ENCODE measurements around the gene TLCD2. TPM values are rescaled to one million over a fixed set of nuclear protein-coding genes. Genes with fewer than 3 reads are reported as not detected.
A peak's percentile ranks its signal among the peaks of the same experiment; 100 is the strongest.

The TLCD2 gene
- total and polyA plus RNA-seq, 2 of the 13 experiments (the other 11 are each of a cell fraction or from before 2014, with no cell fraction given) = 0.90 to 1.1 TPM

GRCh38 chr17:1716076-1716911 lies 6.1 kb upstream of the TLCD2 start (continued):
- TF ChIP-seq, protein P1, sequence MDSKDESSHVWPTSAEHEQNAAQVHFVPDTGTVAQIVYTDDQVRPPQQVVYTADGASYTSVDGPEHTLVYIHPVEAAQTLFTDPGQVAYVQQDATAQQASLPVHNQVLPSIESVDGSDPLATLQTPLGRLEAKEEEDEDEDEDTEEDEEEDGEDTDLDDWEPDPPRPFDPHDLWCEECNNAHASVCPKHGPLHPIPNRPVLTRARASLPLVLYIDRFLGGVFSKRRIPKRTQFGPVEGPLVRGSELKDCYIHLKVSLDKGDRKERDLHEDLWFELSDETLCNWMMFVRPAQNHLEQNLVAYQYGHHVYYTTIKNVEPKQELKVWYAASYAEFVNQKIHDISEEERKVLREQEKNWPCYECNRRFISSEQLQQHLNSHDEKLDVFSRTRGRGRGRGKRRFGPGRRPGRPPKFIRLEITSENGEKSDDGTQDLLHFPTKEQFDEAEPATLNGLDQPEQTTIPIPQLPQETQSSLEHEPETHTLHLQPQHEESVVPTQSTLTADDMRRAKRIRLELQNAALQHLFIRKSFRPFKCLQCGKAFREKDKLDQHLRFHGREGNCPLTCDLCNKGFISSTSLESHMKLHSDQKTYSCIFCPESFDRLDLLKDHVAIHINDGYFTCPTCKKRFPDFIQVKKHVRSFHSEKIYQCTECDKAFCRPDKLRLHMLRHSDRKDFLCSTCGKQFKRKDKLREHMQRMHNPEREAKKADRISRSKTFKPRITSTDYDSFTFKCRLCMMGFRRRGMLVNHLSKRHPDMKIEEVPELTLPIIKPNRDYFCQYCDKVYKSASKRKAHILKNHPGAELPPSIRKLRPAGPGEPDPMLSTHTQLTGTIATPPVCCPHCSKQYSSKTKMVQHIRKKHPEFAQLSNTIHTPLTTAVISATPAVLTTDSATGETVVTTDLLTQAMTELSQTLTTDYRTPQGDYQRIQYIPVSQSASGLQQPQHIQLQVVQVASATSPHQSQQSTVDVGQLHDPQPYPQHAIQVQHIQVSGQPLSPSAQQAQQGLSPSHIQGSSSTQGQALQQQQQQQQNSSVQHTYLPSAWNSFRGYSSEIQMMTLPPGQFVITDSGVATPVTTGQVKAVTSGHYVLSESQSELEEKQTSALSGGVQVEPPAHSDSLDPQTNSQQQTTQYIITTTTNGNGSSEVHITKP (CRISPR knock-in tag; IDR thresholded peaks at IDR 0.05; ENCODE audit: low read depth) = no peak
- TF ChIP-seq NCOR1 (IDR thresholded peaks at IDR 0.05; ENCODE audit: borderline replicate concordance, low read length) = no peak
- peak; percentile 79 for TF ChIP-seq ATF2 (CRISPR knock-in tag; IDR thresholded peaks at IDR 0.05)
- peak; percentile 96 for TF ChIP-seq ZNF335 (CRISPR knock-in tag; IDR thresholded peaks at IDR 0.05)
- TF ChIP-seq SIN3A (IDR thresholded peaks at IDR 0.05; ENCODE audit: borderline replicate concordance, low read depth, low read length) = peak; percentile 97
- no peak for TF ChIP-seq HDAC6 (IDR thresholded peaks at IDR 0.05; ENCODE audit: low read depth, low read length)
- peak; percentile 99 for TF ChIP-seq GMEB1 (CRISPR knock-in tag; IDR thresholded peaks at IDR 0.05; ENCODE audit: borderline replicate concordance)
- no peak for TF ChIP-seq ZNF225 (CRISPR knock-in tag; IDR thresholded peaks at IDR 0.05)
- TF ChIP-seq, protein P2, sequence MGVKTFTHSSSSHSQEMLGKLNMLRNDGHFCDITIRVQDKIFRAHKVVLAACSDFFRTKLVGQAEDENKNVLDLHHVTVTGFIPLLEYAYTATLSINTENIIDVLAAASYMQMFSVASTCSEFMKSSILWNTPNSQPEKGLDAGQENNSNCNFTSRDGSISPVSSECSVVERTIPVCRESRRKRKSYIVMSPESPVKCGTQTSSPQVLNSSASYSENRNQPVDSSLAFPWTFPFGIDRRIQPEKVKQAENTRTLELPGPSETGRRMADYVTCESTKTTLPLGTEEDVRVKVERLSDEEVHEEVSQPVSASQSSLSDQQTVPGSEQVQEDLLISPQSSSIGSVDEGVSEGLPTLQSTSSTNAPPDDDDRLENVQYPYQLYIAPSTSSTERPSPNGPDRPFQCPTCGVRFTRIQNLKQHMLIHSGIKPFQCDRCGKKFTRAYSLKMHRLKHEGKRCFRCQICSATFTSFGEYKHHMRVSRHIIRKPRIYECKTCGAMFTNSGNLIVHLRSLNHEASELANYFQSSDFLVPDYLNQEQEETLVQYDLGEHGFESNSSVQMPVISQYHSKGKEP (CRISPR knock-in tag; IDR thresholded peaks at IDR 0.05) = 0 out of 2 replicates have a peak, but pooled peaks have one; percentile 49
- peak; percentile 85; the same call in 1 of the 2 replicates for TF ChIP-seq SP1 (IDR thresholded peaks at IDR 0.05)
- peak; percentile 98 for TF ChIP-seq SP1 (CRISPR knock-in tag; IDR thresholded peaks at IDR 0.05)
- no peak for TF ChIP-seq POGZ (CRISPR knock-in tag; IDR thresholded peaks at IDR 0.05)
- no peak for TF ChIP-seq RELA (CRISPR knock-in tag; IDR thresholded peaks at IDR 0.05)
- peak; percentile 13; the same call in 1 of the 2 replicates for TF ChIP-seq ETV5 (CRISPR knock-in tag; IDR thresholded peaks at IDR 0.05; ENCODE audit: borderline replicate concordance)
- peak; percentile 71 for TF ChIP-seq SUZ12 (IDR thresholded peaks at IDR 0.05; ENCODE audit: low read depth, low read length)
- TF ChIP-seq ZNF841 (CRISPR knock-in tag; IDR thresholded peaks at IDR 0.05; ENCODE audit: borderline replicate concordance) = no peak

Data from HepG2 (cell line).